GM21529 (cell line): ENCODE results near the gene CLIC1.

Experiments used
- ATAC-seq: cut with Tn5 transposase; IDR thresholded peaks from one replicate; pipeline ENCODE4 v1.9.1; 2021; ENCODE audit not compliant: unreplicated experiment

Gene CLIC1

GRCh38 chr6:31739639-31740396, 3.5 kb upstream of the CLIC1 start, which contains the start of gene MSH5:
TSS of gene MSH5 (plus strand) at chr6:31740005. CDS start at chr6:31740467, 462 bp downstream.
- ATAC-seq = peak; percentile 74

GRCh38 chr6:31737991-31738979, 2.0 kb upstream of the CLIC1 start:
- peak; percentile 24 for ATAC-seq

- no peak for ATAC-seq
Observed at GRCh38 chr6:31737315-31737990, 1.1 kb upstream of the CLIC1 start.

GRCh38 chr6:31736768-31737314, 511 bp upstream of the CLIC1 start:
- ATAC-seq = no peak

- peak; percentile 29 for ATAC-seq
Observed at GRCh38 chr6:31734821-31735406, 1.4 kb downstream of the CLIC1 start.

- no peak for ATAC-seq
Observed at GRCh38 chr6:31734247-31734820, 2.0 kb downstream of the CLIC1 start.

- no peak for ATAC-seq
Observed at GRCh38 chr6:31733734-31734133, 2.6 kb downstream of the CLIC1 start.

GRCh38 chr6:31732029-31732428, 4.3 kb downstream of the CLIC1 start:
- no peak for ATAC-seq

- no peak for ATAC-seq
Observed at GRCh38 chr6:31730631-31731086, 5.7 kb downstream of the CLIC1 start.

GRCh38 chr6:31729979-31730630, 6.2 kb downstream of the CLIC1 start:
- peak; percentile 47 for ATAC-seq

- peak; percentile 46 for ATAC-seq
Observed at GRCh38 chr6:31729515-31729978, 6.8 kb downstream of the CLIC1 start.

GRCh38 chr6:31728767-31729514, 7.4 kb downstream of the CLIC1 start, which contains the start of gene DDAH2:
TSS of gene DDAH2 (minus strand) at chr6:31729299. CDS start at chr6:31729161, 138 bp downstream.
- ATAC-seq = no peak

- no peak for ATAC-seq
Observed at GRCh38 chr6:31727717-31728671, 8.3 kb downstream of the CLIC1 start.

- peak; percentile 43 for ATAC-seq
Observed at GRCh38 chr6:31727034-31727716, 9.2 kb downstream of the CLIC1 start.

GRCh38 chr6:31725502-31726350, 10.6 kb downstream of the CLIC1 start:
- no peak for ATAC-seq
